H1 (cell line): ENCODE data around the gene CTSG. TPM values are rescaled to one million over a fixed set of nuclear protein-coding genes. Genes with fewer than 3 reads are reported as not detected.

Experiments used
- CTCF ChIA-PET: fragments of 300-600 bp; sonication (Branson Sonifier 250); formaldehyde crosslinking; loops from one replicate; lab custom pipeline; 2021; ENCODE audit not compliant: partially characterized antibody; lab: Charles Lee
- POLR2A ChIA-PET: fragments of 300-600 bp; sonication (Branson Sonifier 250); formaldehyde crosslinking; loops from one replicate; lab custom pipeline; 2021; ENCODE audit warnings: inconsistent platforms; ENCODE audit not compliant: partially characterized antibody; lab: Charles Lee
- DNase-seq, 2 experiments: peaks; one replicate each; pipeline versions ENCODE4 v3.0.0 to v3.0.0-alpha.2; 2010 to 2022; ENCODE audit warnings: low spot score in 2 of 2, low read depth in 1 of 2, mixed read lengths in 1 of 2
- FAIRE-seq: peaks from 2 replicates; lab custom pipeline; 2011; peaks lifted over from hg19 to GRCh38; lab: Jason Lieb, UNC
- H2AFZ ChIP-seq: 2 replicates; pipeline ENCODE4 v1.8.1; 2012; ENCODE audit warnings: low read length, inconsistent platforms
- H2AK5ac ChIP-seq: 2 replicates; pipeline ENCODE4 v1.6.1; 2013; ENCODE audit warnings: low read depth, low read length
- H2BK120ac ChIP-seq: replicated peaks from 2 replicates; pipeline ENCODE3; 2013; ENCODE audit warnings: low read depth, low read length, inconsistent platforms
- H2BK12ac ChIP-seq: 2 replicates; pipeline ENCODE4 v1.6.1; 2013; ENCODE audit warnings: low read depth, low read length
- H2BK15ac ChIP-seq: 2 replicates; pipeline ENCODE4 v1.6.1; 2013; ENCODE audit warnings: low read length
- H2BK20ac ChIP-seq: 2 replicates; pipeline ENCODE4 v1.6.1; 2013; ENCODE audit warnings: low read length
- H2BK5ac ChIP-seq: 2 replicates; pipeline ENCODE4 v1.6.1; 2013; ENCODE audit warnings: low read depth, low read length
- H3K14ac ChIP-seq: 2 replicates; pipeline ENCODE4 v1.6.1; 2013; ENCODE audit warnings: inconsistent platforms; ENCODE audit not compliant: insufficient read length
- H3K18ac ChIP-seq: 2 replicates; pipeline ENCODE4 v1.6.1; 2013; ENCODE audit warnings: low read length; ENCODE audit errors: extremely low read depth
- H3K23ac ChIP-seq: 2 replicates; pipeline ENCODE4 v1.6.1; 2013; ENCODE audit warnings: inconsistent platforms; ENCODE audit not compliant: insufficient read length
- H3K23me2 ChIP-seq: 2 replicates; pipeline ENCODE4 v1.6.1; 2013; ENCODE audit warnings: low read depth, low read length
- H3K27ac ChIP-seq: 2 replicates; pipeline ENCODE4 v1.6.1; 2011; ENCODE audit warnings: low read depth, low read length, inconsistent platforms
- H3K27me3 ChIP-seq, 4 experiments: replicated peaks in 1 of 4; 1 replicate in 1 of 4; 2 replicates in 3 of 4; pipeline versions ENCODE4 v1.6.1 to v1.8.1; 2011 to 2013; ENCODE audit warnings: low read length in 3 of 4, mild to moderate bottlenecking in 3 of 4, inconsistent platforms in 2 of 4, mixed read lengths in 2 of 4, moderate library complexity in 1 of 4; ENCODE audit not compliant: control insufficient read depth in 3 of 4, insufficient read depth in 3 of 4; ENCODE audit errors: extremely low read depth in 1 of 4
- H3K36me3 ChIP-seq, 4 experiments: 2 replicates each; pipeline versions ENCODE4 v1.6.1 to v1.8.1; 2011 to 2013; ENCODE audit warnings: mild to moderate bottlenecking in 4 of 4, low read length in 3 of 4, moderate library complexity in 2 of 4, control low read depth in 1 of 4, inconsistent platforms in 1 of 4; ENCODE audit not compliant: insufficient read depth in 4 of 4, control insufficient read depth in 2 of 4
- H3K4ac ChIP-seq: replicated peaks from 2 replicates; pipeline ENCODE3; 2013; ENCODE audit warnings: low read length, low read depth, mixed read lengths, inconsistent platforms; ENCODE audit not compliant: insufficient read length
- H3K4me1 ChIP-seq, 4 experiments: replicated peaks in 1 of 4; 1 replicate in 1 of 4; 2 replicates in 3 of 4; pipeline versions ENCODE4 v1.6.1 to v1.8.1; 2011 to 2013; ENCODE audit warnings: low read length in 3 of 4, inconsistent platforms in 2 of 4, mixed read lengths in 1 of 4; ENCODE audit not compliant: insufficient read depth in 4 of 4, control insufficient read depth in 3 of 4
- H3K4me2 ChIP-seq, 2 experiments: 2 replicates each; pipeline versions ENCODE4 v1.6.1 to v1.8.1; 2011 to 2013; ENCODE audit warnings: low read depth in 2 of 2, low read length in 2 of 2, control low read depth in 1 of 2, inconsistent platforms in 1 of 2, mild to moderate bottlenecking in 1 of 2; ENCODE audit not compliant: insufficient read depth in 1 of 2
- H3K4me3 ChIP-seq, 4 experiments: fragments of 200-600, 300-600 bp in 1 of 4; sonication (generic), shearing (Covaris generic), sonication (Bioruptor Twin) in 1 of 4; 2 replicates each; pipeline versions ENCODE4 v1.5.1 to v1.8.1; 2011 to 2016; ENCODE audit warnings: low read length in 4 of 4, low read depth in 3 of 4, control low read depth in 2 of 4, inconsistent platforms in 2 of 4, mild to moderate bottlenecking in 2 of 4, mixed read lengths in 1 of 4, moderate library complexity in 1 of 4; ENCODE audit not compliant: insufficient read depth in 2 of 4; ENCODE audit errors: extremely low read depth in 1 of 4
- H3K56ac ChIP-seq: replicated peaks from 2 replicates; pipeline ENCODE3; 2013; ENCODE audit warnings: low read depth, mild to moderate bottlenecking, mixed read lengths, low read length, inconsistent platforms; ENCODE audit not compliant: insufficient read length
- H3K79me1 ChIP-seq: 2 replicates; pipeline ENCODE4 v1.6.1; 2013; ENCODE audit warnings: low read depth, low read length, control low read depth
- H3K79me2 ChIP-seq, 2 experiments: 2 replicates each; pipeline versions ENCODE4 v1.6.1 to v1.8.1; 2012 to 2013; ENCODE audit warnings: low read length in 2 of 2, mild to moderate bottlenecking in 2 of 2, inconsistent platforms in 1 of 2; ENCODE audit not compliant: insufficient read depth in 2 of 2, control insufficient read depth in 1 of 2
- H3K9ac ChIP-seq, 4 experiments: replicated peaks in 1 of 4; 1 replicate in 1 of 4; 2 replicates in 3 of 4; pipeline versions ENCODE4 v1.6.1 to v1.8.1; 2011 to 2013; ENCODE audit warnings: low read depth in 3 of 4, low read length in 3 of 4, control low read depth in 2 of 4, mild to moderate bottlenecking in 2 of 4, moderate library complexity in 2 of 4, inconsistent platforms in 1 of 4; ENCODE audit errors: extremely low read depth in 1 of 4
- H3K9me3 ChIP-seq, 2 experiments: 2 replicates each; pipeline versions ENCODE4 v1.6.1 to v1.8.1; 2012 to 2013; ENCODE audit warnings: mild to moderate bottlenecking in 2 of 2, moderate library complexity in 2 of 2, control low read depth in 1 of 2, inconsistent platforms in 1 of 2, low read depth in 1 of 2, low read length in 1 of 2, mixed read lengths in 1 of 2; ENCODE audit not compliant: insufficient read depth in 2 of 2
- H4K20me1 ChIP-seq, 2 experiments: replicated peaks in 1 of 2; 2 replicates each; pipeline versions ENCODE3 to v1.8.1; 2011 to 2013; ENCODE audit warnings: inconsistent platforms in 2 of 2, low read length in 2 of 2, mild to moderate bottlenecking in 1 of 2; ENCODE audit not compliant: insufficient read depth in 2 of 2, control insufficient read depth in 1 of 2
- H4K5ac ChIP-seq: 2 replicates; pipeline ENCODE4 v1.6.1; 2013; ENCODE audit warnings: low read length, low read depth, mixed read lengths, inconsistent platforms; ENCODE audit not compliant: insufficient read length
- H4K8ac ChIP-seq: 2 replicates; pipeline ENCODE4 v1.8.0; 2013; ENCODE audit warnings: mild to moderate bottlenecking, moderate library complexity, low read length, inconsistent platforms; ENCODE audit not compliant: insufficient read depth; ENCODE audit errors: extremely low read depth
- H4K91ac ChIP-seq: replicated peaks from 2 replicates; pipeline ENCODE3; 2013; ENCODE audit warnings: low read length, mixed read lengths, inconsistent platforms; ENCODE audit not compliant: insufficient read length
- ASH2L ChIP-seq: fragments of 200-600, 300-600 bp; sonication (generic); IDR thresholded peaks from one replicate; pipeline ENCODE4 v1.7.1; 2017; ENCODE audit warnings: low read length
- CBX8 ChIP-seq: fragments of 300-800, 300-1000 bp; sonication (generic); IDR thresholded peaks from 2 replicates; pipeline ENCODE4 v1.7.1; 2016; ENCODE audit warnings: low read depth, low read length, borderline replicate concordance
- POLR2AphosphoS5 ChIP-seq: IDR thresholded peaks from 2 replicates; pipeline ENCODE4 v1.6.1; 2011; ENCODE audit warnings: low read depth, low read length
- RAD21 ChIP-seq, 2 experiments: IDR thresholded peaks in 1 of 2; conservative IDR thresholded peaks in 1 of 2; 2 replicates each; pipeline ENCODE4 v1.6.1; 2011; ENCODE audit warnings: low read depth in 2 of 2, low read length in 2 of 2, improper control_type of control experiment in 1 of 2, inconsistent platforms in 1 of 2, mild to moderate bottlenecking in 1 of 2, moderate library complexity in 1 of 2
- RBBP5 ChIP-seq: IDR thresholded peaks from 2 replicates; pipeline ENCODE4 v1.7.1; 2012; ENCODE audit warnings: low read depth, mild to moderate bottlenecking, inconsistent platforms, low read length, moderate library complexity, borderline replicate concordance
- RNF2 ChIP-seq: fragments of 200-900, 300-1000 bp; sonication (generic); IDR thresholded peaks from 2 replicates; pipeline ENCODE4 v1.7.1; 2016; ENCODE audit warnings: borderline replicate concordance, low read depth, mild to moderate bottlenecking, antibody characterized with exemption, low read length; ENCODE audit not compliant: poor library complexity, severe bottlenecking; ENCODE audit errors: missing control alignments
- RXRA ChIP-seq: IDR thresholded peaks from 2 replicates; pipeline ENCODE4 v1.6.1; 2011; ENCODE audit warnings: low read depth, mild to moderate bottlenecking, low read length, moderate library complexity; ENCODE audit not compliant: insufficient read depth
- TAF1 ChIP-seq: IDR thresholded peaks from 2 replicates; pipeline ENCODE4 v1.6.1; 2011; ENCODE audit warnings: mild to moderate bottlenecking, low read depth, low read length
- WGBS, 2 experiments: shearing (Covaris generic) in 1 of 2; methylation state at CpG; one replicate each; pipeline versions ENCODE4 v1.1.6 to v1.1.7; 2013 to 2015; ENCODE audit warnings: low lambda C conversion rate in 2 of 2, mixed read lengths in 2 of 2, inconsistent platforms in 1 of 2, low coverage in 1 of 2, missing lambda C conversion rate in 1 of 2; ENCODE audit not compliant: insufficient replicate concordance in 2 of 2, insufficient coverage in 1 of 2, insufficient read length in 1 of 2; ENCODE audit errors: extremely low coverage in 1 of 2, missing lambda C conversion rate in 1 of 2; 5-methylcytosine and 5-hydroxymethylcytosine counted together
- polyA plus RNA-seq, 7 experiments: library from polyadenylated mRNA; depleted of rRNA in 3 of 7; stranded (reverse) in 5 of 7; unstranded in 2 of 7; fragments of >200 nt in 5 of 7; fragments of 200-250 nt in 2 of 7; gene quantifications; 1 replicate in 5 of 7; 2 replicates in 1 of 7; 4 replicates in 1 of 7; pipeline versions ENCODE4 v1.2.1 to v1.2.3, GENCODE V29; 2011 to 2013; ENCODE audit warnings: missing spikeins in 2 of 7, mixed read lengths in 2 of 7
- total RNA-seq: library from RNA; stranded (reverse); fragmentation: NEBNext Ultra II Directional; extraction: Animal tissue kit (Norgen Biotek cat#: 25700); gene quantifications from 2 replicates; pipeline ENCODE4 v1.2.1, GENCODE V29; 2021

CTSG gene
- total and polyA plus RNA-seq, 2 of the 8 experiments (the other 6 are each of a cell fraction or from before 2014, with no cell fraction given) = not detected

GRCh38 chr14:24566318-24566717 lies 9.7 kb downstream of the CTSG start:
- Histone ChIP-seq H3K27ac (no peak overlapping the region), H3K23me2 (no peaks in the 10 kb centered on the region), H3K4me3 (no peak overlapping the region), H3K27me3 (no peaks in the 10 kb centered on the region), H3K79me1 (no peaks in the 10 kb centered on the region), H3K79me2 (no peaks in the 10 kb centered on the region), H4K91ac (no peak overlapping the region), H4K5ac (no peak overlapping the region), H3K23ac (no peak overlapping the region), H3K56ac (no peak overlapping the region)
- 40% methylated on average over 2 of the region's 2 CpGs; no CpG with 5 or more reads in 1 of the 2 experiments for WGBS, 2 experiments
- no peak for DNase-seq
- TF ChIP-seq POLR2AphosphoS5 (no peak), CBX8 (no peak), ASH2L (no peak), RAD21 (IDR thresholded peaks at IDR 0.05 in 1 of 2, conservative IDR thresholded peaks at IDR 0.05 in 1 of 2; ENCODE audit: low read depth in 2 of 2, low read length in 2 of 2) (no peak), RBBP5 (no peak), TAF1 (no peak), RXRA (no peak), RNF2 (no peak)
- TF ChIP-seq, all 59 proteins: peak for 0
- ChIA-PET POLR2A (no interaction called here), CTCF (no interaction called here)
- FAIRE-seq = no peak
- H4K20me1 ChIP-seq = no peaks in the 10 kb centered on the region
- H3K4ac ChIP-seq = no peak overlapping the region
- H3K36me3 ChIP-seq = no peaks in the 10 kb centered on the region
- peaks cover 40 to 45% of the 10 kb centered on the region in 2 experiments; a peak in 3 of 4 replicates for H3K9me3 ChIP-seq
- no peak overlapping the region for H2BK15ac ChIP-seq
- no peak overlapping the region for H2AFZ ChIP-seq
- no peaks in the 10 kb centered on the region for H3K4me1 ChIP-seq
- H3K14ac ChIP-seq = no peak overlapping the region
- H2BK12ac ChIP-seq = no peak overlapping the region
- no peak overlapping the region for H4K8ac ChIP-seq
- no peak overlapping the region for H2BK20ac ChIP-seq
- H3K18ac ChIP-seq = no peak overlapping the region
- no peak overlapping the region for H3K4me2 ChIP-seq
- H2BK5ac ChIP-seq = no peak overlapping the region
- H3K9ac ChIP-seq = no peak overlapping the region
- H2AK5ac ChIP-seq = no peak overlapping the region
- H2BK120ac ChIP-seq = no peak overlapping the region
